ENCODE data around the gene NACC2.
A peak's percentile ranks its signal among the peaks of the same experiment; 100 is the strongest.
"Not testable (repeated sequence)": the region's sequence is repeated elsewhere in the genome, so short reads cannot be mapped to it uniquely, and the experiment has no call there.

Gene NACC2

DNA sequence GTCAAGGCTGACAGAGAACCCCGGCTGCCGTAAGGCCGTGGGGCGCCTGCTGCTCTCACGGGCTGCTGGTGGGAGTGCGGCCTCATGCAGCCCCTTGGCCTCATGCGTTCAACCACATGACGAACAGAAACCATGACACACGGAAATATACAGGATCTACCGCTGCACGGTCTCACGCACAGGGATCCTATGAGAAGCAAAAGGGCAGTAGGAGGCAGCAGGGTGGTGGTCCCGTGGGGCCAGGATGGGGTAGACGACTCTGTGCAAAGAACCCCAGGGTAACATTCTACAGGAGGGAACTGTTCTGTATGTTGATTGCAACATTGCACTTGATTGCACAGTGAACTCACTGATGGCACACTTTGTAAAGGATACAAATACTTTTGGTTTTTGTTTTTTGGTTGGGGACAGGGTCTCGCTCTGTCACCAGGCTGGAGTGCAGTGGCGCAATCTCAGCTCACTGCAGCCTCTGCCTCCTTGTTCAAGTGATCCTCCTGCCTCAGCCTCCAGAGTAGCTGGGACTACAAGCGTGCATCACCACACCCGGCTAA, 51.6 kb downstream of the NACC2 start:
- intact Hi-C loops (cut with DNase I; ENCODE audit: low total_unique reads), result no loop called here
- H3K36me3 ChIP-seq, result peaks cover 7 to 63% (median 46%) of the 10 kb centered on the region in 3 donors
- DNase-seq, result peak in 1 of 2 donors; percentile 10

GRCh38 chr9:136042541-136042940, 52.5 kb downstream of the NACC2 start:
- TF ChIP-seq, protein P1, sequence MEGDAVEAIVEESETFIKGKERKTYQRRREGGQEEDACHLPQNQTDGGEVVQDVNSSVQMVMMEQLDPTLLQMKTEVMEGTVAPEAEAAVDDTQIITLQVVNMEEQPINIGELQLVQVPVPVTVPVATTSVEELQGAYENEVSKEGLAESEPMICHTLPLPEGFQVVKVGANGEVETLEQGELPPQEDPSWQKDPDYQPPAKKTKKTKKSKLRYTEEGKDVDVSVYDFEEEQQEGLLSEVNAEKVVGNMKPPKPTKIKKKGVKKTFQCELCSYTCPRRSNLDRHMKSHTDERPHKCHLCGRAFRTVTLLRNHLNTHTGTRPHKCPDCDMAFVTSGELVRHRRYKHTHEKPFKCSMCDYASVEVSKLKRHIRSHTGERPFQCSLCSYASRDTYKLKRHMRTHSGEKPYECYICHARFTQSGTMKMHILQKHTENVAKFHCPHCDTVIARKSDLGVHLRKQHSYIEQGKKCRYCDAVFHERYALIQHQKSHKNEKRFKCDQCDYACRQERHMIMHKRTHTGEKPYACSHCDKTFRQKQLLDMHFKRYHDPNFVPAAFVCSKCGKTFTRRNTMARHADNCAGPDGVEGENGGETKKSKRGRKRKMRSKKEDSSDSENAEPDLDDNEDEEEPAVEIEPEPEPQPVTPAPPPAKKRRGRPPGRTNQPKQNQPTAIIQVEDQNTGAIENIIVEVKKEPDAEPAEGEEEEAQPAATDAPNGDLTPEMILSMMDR (IDR thresholded peaks at IDR 0.05), result no peak
- H3K27me3 ChIP-seq, result no peaks in the 10 kb centered on the region
- peaks cover 0 to 20% (median 9%) of the 10 kb centered on the region in 3 donors for H3K9me3 ChIP-seq
- H3K4me1 ChIP-seq, result peaks cover 0 to 8% (median 1%) of the 10 kb centered on the region in 4 donors
- no peak overlapping the region for H3K4me3 ChIP-seq
- H3K36me3 ChIP-seq, result peaks cover 7 to 53% (median 43%) of the 10 kb centered on the region in 3 donors
- H3K27ac ChIP-seq, result no peak overlapping the region
- DNase-seq, result peak; percentile 1 to 7
- intact Hi-C loops (cut with DNase I; ENCODE audit: low total_unique reads), result no loop called here

More for the DNA sequence above, 51.6 kb downstream of the NACC2 start:
- peaks cover 0 to 15% (median 1%) of the 10 kb centered on the region in 4 donors for H3K4me1 ChIP-seq
- TF ChIP-seq, protein P1 (IDR thresholded peaks at IDR 0.05), result no peak
- H3K4me3 ChIP-seq, result no peak overlapping the region
- H3K27me3 ChIP-seq, result no peaks in the 10 kb centered on the region
- H3K9me3 ChIP-seq, result peaks cover 0 to 15% (median 9%) of the 10 kb centered on the region in 3 donors
- no peak overlapping the region for H3K27ac ChIP-seq

DNA sequence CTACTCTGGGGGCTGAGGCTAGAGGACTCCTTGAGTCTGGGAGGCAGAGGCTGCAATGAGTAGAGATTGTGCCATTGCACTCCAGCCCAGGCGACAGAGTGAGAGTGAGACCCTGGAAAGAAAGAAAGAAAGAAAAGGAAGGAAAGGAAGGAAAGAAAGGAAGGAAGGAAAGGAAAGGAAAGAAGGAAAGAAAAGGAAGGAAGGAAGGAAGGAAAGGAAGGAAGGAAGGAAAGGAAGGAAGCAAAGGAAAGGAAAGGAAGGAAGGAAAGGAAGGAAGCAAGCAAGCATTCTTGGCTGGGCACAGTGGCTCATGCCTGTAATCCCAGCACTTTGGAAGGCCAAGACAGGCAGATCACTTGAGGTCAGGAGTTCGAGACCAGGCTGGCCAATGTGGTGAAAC, 54.2 kb downstream of the NACC2 start:
- H3K27me3 ChIP-seq; H3K27ac ChIP-seq; intact Hi-C loops (cut with DNase I; ENCODE audit: low total_unique reads); H3K4me1 ChIP-seq; DNase-seq; H3K4me3 ChIP-seq: not testable (repeated sequence)
- H3K9me3 ChIP-seq, result peaks cover 0 to 22% (median 9%) of the 10 kb centered on the region in 3 donors
- H3K36me3 ChIP-seq, result peaks cover 7 to 36% (median 34%) of the 10 kb centered on the region in 3 donors

DNA sequence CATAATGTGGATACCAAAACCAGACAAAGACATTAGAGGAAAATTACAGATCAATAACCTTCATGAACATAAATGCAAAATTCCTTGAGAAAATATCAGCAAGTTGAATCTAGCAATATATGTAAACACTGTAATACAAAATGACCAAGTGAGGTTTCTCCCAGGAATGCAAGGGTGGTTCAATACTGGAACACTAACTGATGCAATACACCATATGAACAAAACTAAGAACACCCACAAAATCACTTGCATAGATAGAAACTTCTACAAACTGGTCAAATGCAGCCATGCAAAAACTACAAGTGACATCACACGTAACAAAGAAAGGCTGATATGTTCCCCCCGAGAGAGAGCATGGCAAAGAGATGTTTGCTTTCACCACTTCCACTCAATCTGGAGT, 55.6 kb downstream of the NACC2 start:
- intact Hi-C loops (cut with DNase I; ENCODE audit: low total_unique reads), result no loop called here

DNA sequence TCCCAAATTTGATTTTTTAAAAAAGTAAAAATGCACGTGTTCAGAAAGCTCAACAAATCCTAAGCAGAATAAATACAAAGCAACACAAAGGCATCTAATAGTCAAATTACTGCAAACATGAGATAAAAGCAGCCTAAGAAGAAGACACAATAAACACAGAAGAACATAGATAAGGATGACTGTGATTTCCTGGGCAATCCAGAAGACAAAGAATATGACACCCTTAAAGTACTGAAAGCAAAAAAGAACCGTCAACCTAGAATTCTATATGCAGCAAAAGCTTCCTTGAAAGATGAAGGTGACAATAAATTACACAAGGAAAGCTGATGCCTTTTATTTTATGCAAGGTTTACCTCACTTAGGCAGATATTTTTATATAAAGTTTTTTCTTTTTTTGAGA, 58.2 kb downstream of the NACC2 start:
- Histone ChIP-seq H3K36me3 (peaks cover 7 to 15% (median 10%) of the 10 kb centered on the region in 3 donors), H3K27me3 (no peaks in the 10 kb centered on the region), H3K4me1 (peaks cover 0 to 11% (median 3%) of the 10 kb centered on the region in 4 donors), H3K9me3 (peaks cover 0 to 22% (median 9%) of the 10 kb centered on the region in 3 donors), H3K4me3 (no peak overlapping the region), H3K27ac (no peak overlapping the region)
- TF ChIP-seq, protein P1 (IDR thresholded peaks at IDR 0.05), result no peak
- intact Hi-C loops (cut with DNase I; ENCODE audit: low total_unique reads), result no loop called here
- DNase-seq, result no peak

More for the DNA sequence above, 55.6 kb downstream of the NACC2 start:
- peaks cover 0 to 22% (median 9%) of the 10 kb centered on the region in 3 donors for H3K9me3 ChIP-seq
- H3K4me3 ChIP-seq, result no peak overlapping the region
- peaks cover 7 to 23% (median 23%) of the 10 kb centered on the region in 3 donors for H3K36me3 ChIP-seq
- TF ChIP-seq, protein P1 (IDR thresholded peaks at IDR 0.05), result no peak
- H3K27me3 ChIP-seq, result no peaks in the 10 kb centered on the region
- no peaks in the 10 kb centered on the region for H3K4me1 ChIP-seq
- no peak overlapping the region for H3K27ac ChIP-seq
- DNase-seq, result no peak

DNA sequence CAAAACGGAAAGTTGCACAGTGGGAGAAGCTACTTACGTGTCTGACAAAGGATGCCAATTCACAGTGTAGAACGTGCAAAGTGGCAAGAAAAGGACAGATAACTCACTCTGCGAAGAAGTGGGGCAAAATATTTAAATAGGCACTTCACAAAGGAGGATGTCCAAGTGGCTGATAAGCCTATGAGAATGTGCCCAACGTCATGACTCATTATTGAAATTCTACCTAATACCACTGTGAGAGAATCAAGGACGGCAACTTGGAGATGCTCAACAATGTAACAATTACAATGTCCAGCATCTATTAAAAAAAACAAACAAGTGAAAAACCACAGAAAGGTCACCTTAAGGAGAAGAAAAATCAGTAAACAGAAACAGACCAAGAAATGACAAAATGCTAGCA, 59.0 kb downstream of the NACC2 start:
- TF ChIP-seq, protein P1 (IDR thresholded peaks at IDR 0.05), result no peak
- Histone ChIP-seq H3K27ac (no peak overlapping the region), H3K9me3 (peaks cover 0 to 22% (median 9%) of the 10 kb centered on the region in 3 donors), H3K4me1 (peaks cover 0 to 19% (median 7%) of the 10 kb centered on the region in 4 donors), H3K36me3 (peaks cover 6 to 15% (median 7%) of the 10 kb centered on the region in 3 donors), H3K4me3 (no peak overlapping the region), H3K27me3 (no peaks in the 10 kb centered on the region)
- no peak for DNase-seq
- intact Hi-C loops (cut with DNase I; ENCODE audit: low total_unique reads), result no loop called here

Measured in tibial artery (tissue), 4 donors.